CD8-positive, alpha-beta memory T cell (primary cell): ENCODE results near the gene BSX. TPM values are rescaled to one million over a fixed set of nuclear protein-coding genes. Genes with fewer than 3 reads are reported as not detected.

Experiments
- CTCF ChIA-PET: fragments of 350-600 bp; sonication (Branson Sonifier 250); formaldehyde crosslinking; loops from one replicate; lab custom pipeline; 2021; ENCODE audit warnings: antibody characterized with exemption; lab: Charles Lee
- POLR2A ChIA-PET: fragments of 350-600 bp; sonication (Branson Sonifier 250); formaldehyde crosslinking; loops from one replicate; lab custom pipeline; 2021; ENCODE audit warnings: antibody characterized with exemption; lab: Charles Lee
- DNase-seq, 5 donors: peaks; one replicate each; pipeline versions ENCODE4 v3.0.0 to v3.0.0-alpha.2; 2020 to 2022; ENCODE audit warnings: mixed read lengths in 1 of 5
- H3K27ac ChIP-seq: one replicate; pipeline ENCODE4 v1.7.0; 2013; ENCODE audit warnings: low read depth, mild to moderate bottlenecking, low read length, moderate library complexity
- H3K27me3 ChIP-seq: 2 replicates; pipeline ENCODE4 v1.7.0; 2013; ENCODE audit warnings: low read length, mild to moderate bottlenecking; ENCODE audit not compliant: insufficient read depth, poor library complexity, severe bottlenecking
- H3K36me3 ChIP-seq: 2 replicates; pipeline ENCODE4 v1.7.0; 2013; ENCODE audit warnings: mild to moderate bottlenecking, low read length, moderate library complexity; ENCODE audit not compliant: insufficient read depth
- H3K4me1 ChIP-seq: 2 replicates; pipeline ENCODE4 v1.7.0; 2013; ENCODE audit warnings: mild to moderate bottlenecking, low read length, moderate library complexity; ENCODE audit not compliant: insufficient read depth
- H3K4me3 ChIP-seq: 2 replicates; pipeline ENCODE4 v1.7.0; 2013; ENCODE audit warnings: mild to moderate bottlenecking, low read length
- H3K9me3 ChIP-seq: 2 replicates; pipeline ENCODE4 v1.7.0; 2013; ENCODE audit warnings: mild to moderate bottlenecking, low read length
- H3K27ac Mint-ChIP-seq, 8 donors: one replicate each; pipeline ENCODE4 v1.8.0; 2020 to 2021; ENCODE audit warnings: mixed read lengths in 8 of 8, mild to moderate bottlenecking in 6 of 8, inconsistent platforms in 3 of 8, moderate library complexity in 3 of 8
- H3K27me3 Mint-ChIP-seq, 2 donors: one replicate each; pipeline ENCODE4 v1.8.0; 2020 to 2021; ENCODE audit warnings: mixed read lengths in 2 of 2, mild to moderate bottlenecking in 1 of 2, moderate library complexity in 1 of 2
- H3K36me3 Mint-ChIP-seq, 3 donors: one replicate each; pipeline ENCODE4 v1.8.0; 2020 to 2021; ENCODE audit warnings: mixed read lengths in 3 of 3, inconsistent platforms in 1 of 3, mild to moderate bottlenecking in 1 of 3
- H3K4me1 Mint-ChIP-seq, 3 donors: one replicate each; pipeline ENCODE4 v1.8.0; 2020 to 2021; ENCODE audit warnings: mixed read lengths in 3 of 3, inconsistent platforms in 1 of 3, mild to moderate bottlenecking in 1 of 3
- H3K4me3 Mint-ChIP-seq, 7 donors: one replicate each; pipeline ENCODE4 v1.8.0; 2020 to 2021; ENCODE audit warnings: mixed read lengths in 7 of 7, mild to moderate bottlenecking in 6 of 7, moderate library complexity in 4 of 7, inconsistent platforms in 2 of 7
- H3K9me3 Mint-ChIP-seq, 5 donors: one replicate each; pipeline ENCODE4 v1.8.0; 2020 to 2022; ENCODE audit warnings: mixed read lengths in 5 of 5, mild to moderate bottlenecking in 3 of 5, moderate library complexity in 2 of 5, inconsistent platforms in 1 of 5
- polyA plus RNA-seq: library from polyadenylated mRNA; unstranded; fragments of 300-500 nt; fragmentation: Illumina TruSeq; gene quantifications from one replicate; pipeline ENCODE4 v1.2.3, GENCODE V29; 2021
- total RNA-seq, 2 experiments: library from RNA; stranded (reverse); gene quantifications; one replicate each; pipeline ENCODE4 v1.2.3, GENCODE V29; 2021

BSX gene
- total and polyA plus RNA-seq, 3 experiments from 2014 or later = not detected

- H3K27me3 Mint-ChIP-seq = peaks cover 16 to 64% of the 10 kb centered on the region in 2 donors
- H3K4me1 ChIP-seq = no peaks in the 10 kb centered on the region
- no peak overlapping the region for H3K4me3 ChIP-seq
- no peak for DNase-seq
- POLR2A ChIA-PET = no interaction called here
- no peaks in the 10 kb centered on the region for H3K27me3 ChIP-seq
- CTCF ChIA-PET = no interaction called here
- no peak overlapping the region for H3K4me3 Mint-ChIP-seq
- H3K27ac Mint-ChIP-seq = no peak overlapping the region
- H3K36me3 ChIP-seq = no peaks in the 10 kb centered on the region
- no peaks in the 10 kb centered on the region for H3K4me1 Mint-ChIP-seq
- no peaks in the 10 kb centered on the region for H3K9me3 ChIP-seq
- no peaks in the 10 kb centered on the region for H3K36me3 Mint-ChIP-seq
- H3K9me3 Mint-ChIP-seq = peaks cover 0 to 2% (median 0%) of the 10 kb centered on the region in 5 donors
- H3K27ac ChIP-seq = no peak overlapping the region
Observed at GRCh38 chr11:122998727-122999366, 17.2 kb upstream of the BSX start.

- no peaks in the 10 kb centered on the region for H3K27me3 ChIP-seq
- H3K36me3 ChIP-seq = no peaks in the 10 kb centered on the region
- peaks cover 0 to 2% (median 0%) of the 10 kb centered on the region in 5 donors for H3K9me3 Mint-ChIP-seq
- ChIA-PET CTCF (no interaction called here), POLR2A (no interaction called here)
- no peak overlapping the region for H3K27ac ChIP-seq
- no peak for DNase-seq
- H3K9me3 ChIP-seq = no peaks in the 10 kb centered on the region
- peaks cover 16 to 72% of the 10 kb centered on the region in 2 donors for H3K27me3 Mint-ChIP-seq
- no peaks in the 10 kb centered on the region for H3K4me1 ChIP-seq
- no peak overlapping the region for H3K4me3 ChIP-seq
- H3K4me3 Mint-ChIP-seq = no peak overlapping the region
- H3K27ac Mint-ChIP-seq = no peak overlapping the region
- no peaks in the 10 kb centered on the region for H3K4me1 Mint-ChIP-seq
- H3K36me3 Mint-ChIP-seq = peaks cover 0 to 3% (median 0%) of the 10 kb centered on the region in 3 donors
Observed at GRCh38 chr11:122995526-122995925, 13.9 kb upstream of the BSX start.

- Mint-ChIP-seq H3K9me3 (peaks cover 0 to 7% (median 2%) of the 10 kb centered on the region in 5 donors), H3K4me3 (peak overlapping the region; percentile 83 to 90 (median 86)), H3K4me1 (peaks cover 17 to 31% (median 21%) of the 10 kb centered on the region in 3 donors), H3K27ac (no peak overlapping the region), H3K27me3 (peaks cover 65 to 83% of the 10 kb centered on the region in 2 donors), H3K36me3 (no peaks in the 10 kb centered on the region)
- no peaks in the 10 kb centered on the region for H3K36me3 ChIP-seq
- no peaks in the 10 kb centered on the region for H3K9me3 ChIP-seq
- no peak overlapping the region for H3K27ac ChIP-seq
- ChIA-PET POLR2A (no interaction called here), CTCF (interaction anchor here (0.9 to 1.5 kb wide), 2 partner anchors 19 to 404 kb away, joined by 3 read pairs; no protein-coding TSS in a partner anchor)
- peak in 1 of 5 donors; percentile 3 for DNase-seq
- H3K4me1 ChIP-seq = peaks cover 15% of the 10 kb centered on the region
- H3K27me3 ChIP-seq = peaks cover 59% of the 10 kb centered on the region
- peak overlapping the region; percentile 49 for H3K4me3 ChIP-seq
Observed at GRCh38 chr11:122984186-122985011, 2.8 kb upstream of the BSX start.

- CTCF ChIA-PET = interaction anchor here (0.9 to 1.5 kb wide), 2 partner anchors 18 to 403 kb away, joined by 3 read pairs; no protein-coding TSS in a partner anchor
- Histone ChIP-seq H3K4me3 (peak overlapping the region; percentile 49), H3K9me3 (no peaks in the 10 kb centered on the region), H3K27ac (no peak overlapping the region), H3K36me3 (no peaks in the 10 kb centered on the region), H3K4me1 (peaks cover 15% of the 10 kb centered on the region), H3K27me3 (peaks cover 64% of the 10 kb centered on the region)
- Mint-ChIP-seq H3K4me1 (peaks cover 20 to 31% (median 21%) of the 10 kb centered on the region in 3 donors), H3K27me3 (peaks cover 71 to 89% of the 10 kb centered on the region in 2 donors), H3K27ac (peak overlapping the region in 1 of 8 donors; percentile 35), H3K4me3 (peak overlapping the region; percentile 69 to 90 (median 86)), H3K9me3 (peaks cover 0 to 7% (median 2%) of the 10 kb centered on the region in 5 donors), H3K36me3 (no peaks in the 10 kb centered on the region)
- POLR2A ChIA-PET = no interaction called here
- DNase-seq = no peak
Observed at GRCh38 chr11:122983438-122984185, 2.0 kb upstream of the BSX start.

GRCh38 chr11:122979815-122980595 is 1.6 kb downstream of the BSX start:
- H3K27ac Mint-ChIP-seq = peak overlapping the region in 1 of 8 donors; percentile 45
- Histone ChIP-seq H3K4me1 (peaks cover 15% of the 10 kb centered on the region), H3K36me3 (no peaks in the 10 kb centered on the region), H3K9me3 (no peaks in the 10 kb centered on the region), H3K27ac (no peak overlapping the region), H3K4me3 (no peak overlapping the region), H3K27me3 (peaks cover 74% of the 10 kb centered on the region)
- H3K9me3 Mint-ChIP-seq = peaks cover 0 to 7% (median 5%) of the 10 kb centered on the region in 5 donors
- peak overlapping the region in 2 of 7 donors; percentile 24 to 26 for H3K4me3 Mint-ChIP-seq
- no peak for DNase-seq
- peaks cover 86 to 95% of the 10 kb centered on the region in 2 donors for H3K27me3 Mint-ChIP-seq
- POLR2A ChIA-PET = no interaction called here
- CTCF ChIA-PET = interaction anchor here (1.0 kb wide), 1 partner anchor 74 kb away, joined by 3 read pairs; no protein-coding TSS in a partner anchor
- H3K4me1 Mint-ChIP-seq = peaks cover 37 to 53% (median 41%) of the 10 kb centered on the region in 3 donors
- H3K36me3 Mint-ChIP-seq = peaks cover 0 to 1% (median 0%) of the 10 kb centered on the region in 3 donors

GRCh38 chr11:122979103-122979814 is 2.4 kb downstream of the BSX start:
- Histone ChIP-seq H3K4me3 (no peak overlapping the region), H3K36me3 (no peaks in the 10 kb centered on the region), H3K27me3 (peaks cover 67% of the 10 kb centered on the region), H3K4me1 (peaks cover 8% of the 10 kb centered on the region), H3K27ac (no peak overlapping the region), H3K9me3 (no peaks in the 10 kb centered on the region)
- ChIA-PET POLR2A (no interaction called here), CTCF (no interaction called here)
- DNase-seq = no peak
- Mint-ChIP-seq H3K27ac (peak overlapping the region in 1 of 8 donors; percentile 45), H3K36me3 (peaks cover 0 to 1% (median 0%) of the 10 kb centered on the region in 3 donors), H3K4me1 (peaks cover 34 to 48% (median 38%) of the 10 kb centered on the region in 3 donors), H3K4me3 (peak overlapping the region in 2 of 7 donors; percentile 15 to 24), H3K27me3 (peaks cover 85 to 96% of the 10 kb centered on the region in 2 donors), H3K9me3 (peaks cover 0 to 7% (median 5%) of the 10 kb centered on the region in 5 donors)

GRCh38 chr11:122978299-122978620 is 3.4 kb downstream of the BSX start:
- Histone ChIP-seq H3K9me3 (no peaks in the 10 kb centered on the region), H3K27ac (no peak overlapping the region), H3K4me1 (no peaks in the 10 kb centered on the region), H3K27me3 (peaks cover 61% of the 10 kb centered on the region), H3K4me3 (no peak overlapping the region), H3K36me3 (no peaks in the 10 kb centered on the region)
- Mint-ChIP-seq H3K27me3 (peaks cover 78 to 96% of the 10 kb centered on the region in 2 donors), H3K27ac (peak overlapping the region in 1 of 8 donors; percentile 16), H3K4me3 (peak overlapping the region in 6 of 7 donors; percentile 2 to 57 (median 38)), H3K9me3 (peaks cover 0 to 7% (median 5%) of the 10 kb centered on the region in 5 donors), H3K36me3 (peaks cover 0 to 1% (median 0%) of the 10 kb centered on the region in 3 donors), H3K4me1 (peaks cover 28 to 41% (median 28%) of the 10 kb centered on the region in 3 donors)
- CTCF ChIA-PET = no interaction called here
- no peak for DNase-seq
- POLR2A ChIA-PET = interaction anchor here (0.6 kb wide), 1 partner anchor 94 kb away, joined by 3 read pairs; no protein-coding TSS in a partner anchor
